HG03139 (cell line): Measurements from ENCODE around the gene COQ7.

Source experiments
- ATAC-seq: cut with Tn5 transposase; IDR thresholded peaks from one replicate; pipeline ENCODE4 v1.9.1; 2021; ENCODE audit not compliant: unreplicated experiment

Gene COQ7

DNA sequence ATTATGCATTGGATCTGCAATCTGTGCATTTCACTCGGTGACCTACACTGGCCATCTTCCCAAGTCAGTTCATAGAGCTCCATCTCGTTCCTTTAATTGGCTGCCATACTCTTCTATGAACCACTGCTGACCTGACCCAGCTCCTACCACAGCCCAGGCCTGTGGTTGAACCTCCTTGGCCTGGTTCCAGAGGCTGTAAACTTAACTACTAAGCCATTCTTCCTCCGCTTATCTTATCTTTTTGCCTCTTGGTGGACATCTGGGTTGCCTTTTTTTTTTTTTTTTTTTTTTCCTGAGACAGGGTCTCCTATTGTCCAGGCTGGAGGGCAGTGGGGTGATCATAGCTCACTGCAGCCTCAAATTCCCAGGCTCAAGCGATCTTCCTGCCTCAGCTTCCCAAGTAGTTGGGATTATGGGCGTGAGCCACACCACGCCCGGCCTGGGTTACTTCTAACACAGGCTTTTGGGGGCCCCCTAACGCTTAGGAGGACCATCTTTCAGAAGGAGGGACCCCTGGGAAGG lies 18.3 kb downstream of the COQ7 start:
- no peak for ATAC-seq

DNA sequence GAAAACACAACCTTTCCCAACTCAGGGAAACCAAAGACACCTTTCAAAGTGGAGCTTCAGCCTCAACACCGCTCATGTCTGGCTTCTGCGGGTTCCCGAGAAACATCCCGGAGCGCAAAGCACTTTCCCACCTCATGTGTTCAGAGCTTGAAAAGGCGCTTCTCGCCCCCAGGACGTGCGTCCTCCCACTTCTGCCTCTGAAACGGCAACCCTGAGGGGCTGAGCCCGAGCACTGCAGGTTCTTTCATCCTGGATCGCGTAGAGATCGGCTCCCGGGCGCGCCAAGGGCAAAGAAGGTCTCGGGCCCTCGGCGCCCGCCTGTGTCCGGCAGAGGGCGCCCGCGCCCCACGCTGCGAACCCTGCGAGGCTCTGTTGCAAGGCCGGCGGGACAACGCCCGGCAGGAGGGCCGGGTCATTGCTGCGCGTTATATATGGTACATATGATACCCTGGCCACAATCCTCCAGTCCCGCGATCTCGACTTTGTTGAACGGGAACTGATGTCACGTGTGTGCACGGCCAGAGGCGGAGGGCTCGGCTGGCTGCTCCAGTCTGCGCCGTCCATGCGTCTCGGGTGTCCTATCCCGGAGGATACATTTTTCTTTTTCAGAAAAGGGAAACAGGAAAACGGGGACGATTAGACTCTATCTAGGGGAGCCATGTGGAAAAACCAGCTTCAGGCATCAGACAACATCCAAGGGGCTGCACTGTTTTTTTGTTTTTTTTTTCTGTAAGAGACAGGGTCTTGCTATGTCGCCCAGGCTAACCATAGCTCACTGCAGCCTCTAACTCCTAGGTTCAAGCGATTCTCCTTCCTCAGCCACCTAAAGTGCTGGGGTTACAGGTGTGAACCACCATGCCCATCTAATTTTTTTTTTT lies 19.1 kb downstream of the COQ7 start:
- peak; percentile 77 for ATAC-seq

DNA sequence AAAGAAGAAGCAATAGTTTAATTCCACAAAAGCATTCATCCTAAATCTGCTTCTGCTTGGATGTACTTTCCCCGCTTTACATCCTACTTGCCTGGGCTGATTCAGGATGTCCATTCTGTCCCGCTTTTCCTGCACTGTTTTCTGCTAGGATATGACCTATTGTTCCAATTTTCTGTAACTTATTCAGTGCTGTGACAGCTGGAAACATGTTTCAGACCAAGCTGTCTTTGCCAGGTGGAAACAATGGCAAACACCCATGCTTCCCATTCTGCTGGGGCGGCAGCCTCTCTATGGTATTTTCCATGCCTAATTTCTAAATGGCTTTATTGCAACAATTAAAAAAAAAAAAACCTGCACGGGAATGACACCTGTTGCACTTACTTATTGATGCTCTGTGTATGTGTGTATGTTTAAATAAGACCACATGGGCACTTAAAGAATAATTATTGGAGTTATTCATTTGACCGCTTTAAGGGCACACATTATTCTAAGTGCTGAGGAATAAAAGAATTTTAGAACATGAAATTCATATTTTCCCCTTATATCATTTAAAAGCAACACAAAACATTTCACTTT lies 21.0 kb downstream of the COQ7 start:
- no peak for ATAC-seq

DNA sequence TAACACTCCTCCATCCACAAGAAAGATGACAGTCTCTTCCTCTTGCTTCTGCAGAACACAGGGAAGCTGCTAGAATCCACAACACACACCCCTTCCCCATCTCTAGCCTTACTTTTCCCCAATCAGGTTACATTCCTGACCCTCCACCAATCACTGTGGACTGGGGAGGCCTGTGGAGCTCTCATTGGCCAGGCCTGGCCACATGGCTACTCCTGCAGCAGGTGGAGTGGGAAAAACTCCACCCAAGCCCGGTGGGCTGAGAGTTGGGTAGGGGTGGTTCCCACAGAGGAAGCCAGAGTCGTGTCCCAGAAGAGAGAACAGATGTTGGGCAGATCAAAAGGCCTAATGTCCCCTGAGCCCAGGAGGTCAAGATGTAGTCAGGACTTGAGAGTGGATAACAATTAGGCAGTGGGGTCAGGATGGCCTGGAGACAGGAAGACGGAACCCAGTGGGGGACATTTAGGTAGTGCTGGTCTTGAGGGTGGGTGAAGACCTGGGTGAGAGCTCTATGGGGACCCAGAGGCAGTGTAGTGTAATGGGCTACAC lies 22.1 kb downstream of the COQ7 start:
- ATAC-seq = no peak

DNA sequence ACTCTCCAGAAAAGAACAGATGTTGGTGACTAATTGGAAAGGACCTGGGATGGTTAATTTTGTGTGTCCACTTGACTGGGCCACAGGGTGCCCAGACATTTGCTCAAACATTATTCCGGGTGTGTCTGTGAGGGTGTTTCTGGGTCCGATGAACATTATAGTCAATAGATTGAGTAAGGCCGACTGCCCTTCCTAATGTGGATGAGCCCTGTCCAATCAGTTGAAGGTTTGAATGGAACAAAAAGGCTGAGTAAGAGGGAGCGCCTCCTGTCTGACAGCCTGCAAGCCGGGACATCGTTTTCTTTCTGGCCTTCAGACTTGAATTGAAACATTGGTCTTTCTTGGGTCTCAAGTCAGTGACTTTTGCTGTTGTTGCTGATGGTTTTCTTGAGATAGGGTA lies 23.5 kb downstream of the COQ7 start:
- ATAC-seq = no peak

DNA sequence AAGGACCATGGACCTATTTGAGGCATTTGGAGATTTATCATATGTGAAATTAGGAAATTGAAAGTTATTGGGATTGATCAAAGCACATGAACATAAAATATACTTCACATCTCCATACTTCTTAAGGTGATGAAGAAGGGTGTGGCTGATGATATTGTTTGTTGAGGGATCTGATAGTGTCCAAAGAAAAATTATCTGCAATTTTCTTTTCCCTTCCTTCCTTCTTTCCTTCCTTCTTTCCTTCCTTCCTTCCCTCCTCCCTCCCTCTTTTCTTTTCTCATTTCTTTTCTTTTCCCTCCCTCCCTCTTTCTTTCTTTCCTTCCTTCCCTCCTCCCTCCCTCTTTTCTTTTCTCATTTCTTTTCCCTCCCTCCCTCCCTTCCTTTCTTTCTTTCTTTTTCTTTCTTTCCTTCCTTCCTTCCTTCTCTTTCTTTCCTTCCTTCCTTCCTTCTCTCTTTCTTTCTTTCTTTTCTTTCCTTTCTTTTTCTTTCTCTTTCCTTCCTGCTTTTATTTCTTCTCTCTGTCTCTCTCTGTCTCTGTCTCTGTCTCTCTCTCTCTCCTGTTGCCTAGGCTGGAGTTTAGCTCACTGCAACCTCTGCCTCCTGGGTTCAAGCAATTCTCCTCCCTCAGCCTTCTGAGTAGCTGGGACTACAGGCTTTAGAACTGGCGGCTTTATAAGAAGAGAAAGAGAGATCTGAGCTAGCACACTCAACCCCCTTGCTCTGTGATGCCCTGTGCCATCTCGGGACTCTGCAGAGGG lies 25.4 kb downstream of the COQ7 start:
- no peak for ATAC-seq

DNA sequence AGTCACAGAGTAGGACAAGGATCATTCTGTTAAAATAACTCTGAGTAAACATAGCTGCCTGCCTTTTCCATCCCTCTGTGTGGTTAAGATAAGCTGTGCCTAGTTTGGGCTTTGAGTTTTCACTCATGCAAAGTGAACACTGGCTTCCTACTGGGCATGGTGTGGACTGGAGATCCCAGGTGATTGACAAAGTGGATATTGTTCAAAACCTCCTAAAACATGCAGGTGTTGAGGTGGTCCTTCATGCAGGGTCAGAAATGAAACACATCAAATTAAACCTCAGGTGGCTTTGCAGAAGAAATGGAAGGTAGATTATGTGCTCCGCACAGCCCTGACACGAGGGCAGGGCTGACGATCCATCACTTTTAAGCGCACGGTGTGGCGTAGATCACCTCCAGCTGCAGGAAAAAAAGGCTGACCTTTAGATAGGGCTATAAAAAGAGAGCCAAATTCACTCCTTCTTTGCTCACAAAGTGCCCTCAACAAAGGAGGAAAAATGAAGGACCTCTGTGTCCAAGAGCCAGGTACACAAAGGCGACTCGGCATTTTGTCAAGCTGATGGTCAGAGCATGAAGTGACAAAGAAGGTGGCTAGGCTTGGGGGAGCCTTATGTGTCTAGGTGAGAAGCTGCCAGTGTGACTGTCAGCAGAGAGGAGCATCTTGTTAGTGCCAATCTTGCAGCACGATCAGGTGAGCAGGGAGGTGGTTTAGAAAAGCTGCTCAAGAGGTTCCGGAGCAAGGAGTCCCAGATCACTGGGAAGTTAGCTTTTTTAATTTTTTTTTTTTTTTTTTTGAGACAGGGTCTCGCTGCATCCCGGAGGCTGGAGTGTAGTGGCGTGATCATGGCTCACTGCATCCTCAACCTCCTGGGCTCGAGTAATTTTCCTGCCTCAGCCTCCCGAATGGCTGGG lies 26.5 kb downstream of the COQ7 start:
- ATAC-seq = no peak

DNA sequence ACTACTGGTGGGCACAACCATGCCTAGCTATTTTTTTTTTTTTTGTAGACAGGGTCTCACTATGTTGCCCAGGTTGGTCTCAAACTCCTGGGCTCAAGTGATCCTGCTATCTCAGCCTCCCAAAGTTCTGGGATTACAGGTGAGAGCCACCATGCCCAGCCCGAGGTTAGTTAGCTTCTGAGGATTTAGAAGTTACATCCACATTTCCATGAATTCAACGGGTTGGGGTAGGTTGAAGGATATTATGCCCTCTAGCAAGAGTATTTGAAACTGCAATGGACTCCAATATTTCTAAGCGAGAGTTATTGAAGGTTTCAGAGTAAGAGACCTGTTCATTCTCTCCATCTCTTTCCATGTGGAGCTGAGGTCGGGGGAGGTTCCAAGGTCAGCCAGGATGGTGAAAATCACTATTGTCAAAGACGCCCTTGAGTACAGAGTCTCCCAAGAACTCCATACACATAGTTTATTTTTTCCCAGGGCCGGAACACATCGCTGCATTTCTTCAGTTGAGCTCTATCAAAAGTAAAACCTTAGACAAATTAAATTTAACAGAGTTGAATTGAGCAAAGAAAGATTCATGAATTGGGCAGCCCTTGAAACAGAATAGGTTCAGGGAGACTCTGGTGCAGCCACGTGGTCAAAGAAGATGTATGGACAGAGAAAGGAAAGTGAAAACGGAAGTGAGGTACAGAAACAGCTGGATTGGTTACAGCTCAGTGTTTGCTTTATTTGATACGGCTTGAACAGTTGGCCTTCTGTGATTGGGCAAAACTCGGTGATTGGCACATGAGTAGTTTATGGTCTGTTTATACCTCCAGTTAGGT lies 27.3 kb downstream of the COQ7 start:
- ATAC-seq = no peak

DNA sequence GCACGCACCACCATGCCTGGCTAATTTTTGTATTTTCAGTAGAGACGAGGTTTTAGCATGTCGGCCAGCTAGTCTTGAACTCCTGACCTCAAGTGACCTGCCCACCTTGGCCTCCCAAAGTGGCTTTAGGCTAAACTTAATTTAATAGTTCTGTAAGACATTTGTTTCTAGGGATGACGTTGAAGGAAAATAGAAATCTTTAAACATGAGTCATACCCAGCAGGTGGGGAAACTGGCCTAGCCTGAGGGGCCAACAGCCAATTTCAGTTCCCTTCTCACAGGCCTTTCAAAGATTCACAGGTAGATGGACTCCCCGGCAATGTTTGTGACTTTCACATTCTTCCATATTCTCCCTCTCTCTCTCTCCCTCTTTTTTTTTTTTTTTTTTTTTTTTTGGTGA lies 28.2 kb downstream of the COQ7 start:
- no peak for ATAC-seq

DNA sequence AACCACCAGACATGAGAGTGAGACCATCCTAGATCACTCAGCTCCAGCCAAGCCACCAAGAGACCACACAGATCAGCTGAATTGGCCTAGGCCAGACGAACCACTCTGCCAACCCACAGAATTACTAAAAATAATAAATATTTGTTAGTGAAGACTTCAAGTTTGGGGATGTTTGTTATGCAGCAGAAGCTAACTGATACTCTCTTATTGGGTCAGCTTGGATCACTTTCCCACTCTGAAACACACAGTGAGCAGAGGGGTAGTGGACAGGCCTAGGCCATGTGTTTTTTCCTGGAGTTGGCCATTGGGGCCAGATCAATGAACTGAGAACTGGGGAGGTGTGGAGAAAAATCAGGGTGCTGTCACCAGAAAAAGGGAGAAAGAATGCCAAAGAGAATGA lies 30.8 kb downstream of the COQ7 start:
- no peak for ATAC-seq

DNA sequence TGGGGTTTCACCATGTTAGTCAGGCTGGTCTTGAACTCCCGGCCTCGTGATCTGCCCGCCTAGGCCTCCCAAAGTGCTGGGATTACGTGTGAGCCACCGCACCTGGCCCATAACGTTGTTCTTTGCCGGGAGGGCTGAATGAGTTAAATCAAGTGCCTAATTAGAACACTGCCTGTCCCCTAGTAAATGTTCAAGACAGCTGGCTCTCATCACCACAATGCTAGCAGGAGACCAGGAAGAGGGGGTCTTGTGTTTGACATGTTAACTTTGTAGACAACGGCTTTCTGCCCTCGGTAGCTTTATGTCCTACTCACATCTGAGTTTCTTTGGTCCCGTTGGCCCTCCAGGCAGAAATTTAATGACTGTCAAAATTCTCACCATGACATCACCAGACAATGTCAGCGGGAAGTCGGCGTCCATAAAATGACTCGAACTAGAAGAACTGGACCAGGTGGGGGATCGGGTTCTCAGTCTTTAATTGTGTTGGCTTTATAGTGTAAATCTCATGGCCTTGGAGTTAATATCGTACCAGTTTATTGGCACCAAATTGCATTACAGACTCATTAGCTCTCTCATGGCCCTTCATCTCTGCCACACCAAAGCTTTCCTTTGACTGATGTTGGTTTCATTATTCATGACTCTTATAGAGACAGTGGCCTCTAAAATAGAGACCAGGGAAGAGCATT lies 34.9 kb downstream of the COQ7 start:
- no peak for ATAC-seq

DNA sequence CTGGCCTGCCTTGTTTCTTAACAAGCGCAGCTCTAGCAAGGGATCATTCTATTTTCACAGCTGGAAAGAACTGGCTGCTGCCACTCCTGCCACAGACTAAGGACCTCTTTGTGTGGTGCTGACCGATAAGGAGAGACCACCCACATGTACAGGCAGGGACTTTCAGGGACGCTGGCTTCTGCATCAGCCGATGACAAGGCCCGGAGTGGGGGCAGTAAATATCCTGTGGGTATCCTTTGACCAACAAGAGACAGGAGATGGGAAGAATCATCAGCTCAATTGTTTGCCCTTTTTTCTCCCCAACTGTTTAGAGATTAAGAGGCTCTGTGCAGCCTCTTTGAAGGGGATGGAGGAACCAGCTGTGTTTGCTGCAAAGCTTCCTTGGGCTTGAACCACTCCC lies 37.2 kb downstream of the COQ7 start:
- ATAC-seq = no peak

DNA sequence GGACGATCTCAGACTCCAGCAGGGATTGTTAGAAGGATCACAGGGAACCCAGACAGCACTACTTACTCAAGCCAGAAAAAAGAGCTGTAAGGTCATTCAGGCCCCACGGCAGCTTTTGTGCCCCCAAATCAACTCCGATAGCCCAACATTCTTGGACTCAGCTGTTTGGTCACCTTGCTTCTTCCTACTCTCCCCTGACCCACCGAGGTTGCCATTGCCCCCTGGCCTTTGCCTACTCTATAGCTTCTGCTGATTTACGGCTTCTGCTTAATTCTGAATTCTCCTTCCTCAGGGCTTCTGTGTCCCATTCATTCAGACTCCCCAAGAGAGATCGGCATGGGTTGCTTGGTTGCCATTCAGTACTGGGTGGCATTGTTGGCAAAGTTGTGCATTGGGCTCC lies 37.7 kb downstream of the COQ7 start:
- ATAC-seq = no peak

DNA sequence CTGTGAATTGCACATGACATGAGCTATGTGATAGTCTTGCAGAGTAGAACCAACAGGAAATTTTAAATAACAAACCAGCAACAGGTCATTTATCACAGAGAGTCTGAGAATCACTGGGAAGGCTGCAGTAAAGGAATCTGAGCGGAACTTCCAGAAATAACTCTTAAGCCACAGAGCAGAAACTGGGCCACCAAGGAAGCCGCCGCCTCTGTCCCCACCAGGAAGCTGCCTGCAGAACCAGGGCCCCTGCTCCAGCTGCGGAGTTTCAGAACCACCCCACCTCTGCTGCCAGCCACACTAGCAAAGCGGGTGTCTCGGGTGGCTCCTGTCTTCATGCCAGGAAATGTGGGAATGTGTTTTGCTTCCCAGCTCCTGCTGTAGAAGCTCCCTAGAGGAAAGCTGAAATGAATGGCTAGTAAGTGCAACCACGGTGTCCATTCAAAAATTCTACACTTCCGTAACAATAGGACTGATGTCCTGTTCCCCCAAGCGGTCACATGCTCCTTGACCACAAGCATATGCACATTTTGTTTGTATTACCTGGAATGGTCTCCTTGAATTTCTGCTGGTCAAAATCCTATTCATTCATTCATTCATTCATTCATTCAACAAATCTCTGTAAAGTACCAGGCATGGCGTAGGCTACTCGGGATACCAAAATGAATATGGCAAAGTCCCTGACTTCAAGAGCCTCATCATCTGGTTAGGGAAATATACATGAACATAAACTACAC lies 38.6 kb downstream of the COQ7 start:
- ATAC-seq = no peak

DNA sequence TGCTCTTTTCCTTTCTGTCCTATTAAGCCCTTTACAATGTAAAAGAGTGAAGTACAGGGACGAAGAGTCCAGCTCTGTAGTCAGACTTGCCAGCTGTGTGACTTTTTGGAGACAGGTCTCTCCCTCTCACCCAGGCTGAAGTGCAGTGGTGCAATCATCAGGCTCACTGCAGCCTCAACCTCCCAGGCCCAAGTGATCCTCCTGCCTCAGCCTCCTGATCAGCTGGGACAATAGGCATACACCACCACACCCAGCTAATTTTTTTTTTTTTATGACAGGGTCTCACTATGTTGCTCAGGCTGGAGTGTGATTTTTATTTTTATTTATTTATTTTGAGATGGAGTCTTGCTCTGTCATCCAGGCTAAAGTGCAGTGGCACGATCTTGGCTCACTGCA lies 39.2 kb downstream of the COQ7 start:
- no peak for ATAC-seq

DNA sequence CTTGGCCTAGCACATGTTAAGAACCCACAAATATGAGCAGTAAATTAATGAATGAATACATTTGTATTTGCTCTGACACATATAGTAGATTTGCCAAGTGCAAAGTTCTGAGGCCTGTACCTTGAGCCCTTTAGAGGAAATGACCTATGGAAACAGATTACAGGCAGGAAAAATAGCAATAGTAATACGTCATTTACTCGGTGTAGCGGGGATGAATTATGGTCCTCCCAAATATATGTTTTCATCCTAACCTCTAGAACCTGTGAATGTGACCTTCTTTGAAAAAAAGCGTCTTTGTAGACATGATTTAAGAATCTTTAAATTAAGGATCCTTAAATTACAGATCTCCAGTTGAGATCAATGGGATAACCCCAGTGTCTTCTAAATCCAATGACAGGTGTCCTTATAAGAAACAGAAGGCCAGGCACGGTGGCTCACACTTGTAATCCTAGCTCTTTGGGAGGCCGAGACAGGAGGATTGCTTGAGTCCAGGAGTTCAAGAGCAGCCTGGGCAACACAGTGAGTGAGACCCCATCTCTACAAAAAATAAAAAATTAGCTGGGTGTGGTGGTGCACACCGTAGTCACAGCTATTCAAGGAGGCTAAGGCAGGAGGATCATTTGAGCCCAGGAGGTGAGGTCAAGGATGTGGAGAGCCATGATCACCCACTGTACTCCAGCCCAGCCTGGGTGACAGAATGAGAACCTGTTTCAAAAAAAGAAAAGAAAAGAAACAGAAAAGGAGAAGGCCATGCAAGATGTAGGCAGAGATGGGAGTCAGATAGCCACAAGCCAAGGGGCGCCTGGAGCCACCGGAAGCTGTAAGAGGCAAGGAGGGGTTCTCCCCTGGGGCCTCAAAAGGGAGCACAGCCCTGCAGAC lies 41.2 kb downstream of the COQ7 start:
- ATAC-seq = no peak

DNA sequence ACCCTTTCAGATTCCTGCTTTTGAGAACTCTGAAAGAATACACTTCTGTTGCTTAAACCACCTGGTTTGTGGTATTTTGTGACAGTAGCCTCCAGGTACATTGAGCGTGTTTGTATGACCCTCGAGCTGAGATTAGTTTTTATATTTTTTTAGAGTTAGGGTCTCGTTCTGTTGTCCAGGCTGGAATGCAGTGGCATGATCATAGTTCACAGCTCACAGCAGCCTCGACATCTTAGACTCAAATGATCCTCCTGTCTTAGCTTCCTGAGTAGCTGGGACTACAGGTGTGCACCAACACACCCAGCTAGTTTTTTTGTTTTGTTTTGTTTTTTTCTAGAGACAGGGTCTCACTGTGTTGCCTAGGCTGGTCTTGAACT lies 41.9 kb downstream of the COQ7 start:
- no peak for ATAC-seq
